ACHN (cell line): ENCODE data around the gene LGALS3.

Experiments used
- DNase-seq: peaks from one replicate; pipeline ENCODE4 v3.0.0-alpha.2; 2015
- in situ Hi-C: cut with HindIII; loops from 2 replicates; pipeline ENCODE4 v1.10.0; 2017; ENCODE audit warnings: low sequenced_read_pairs, low pct_ligation_motif_present, low pct_unique_long_range_greater_than_20kb

LGALS3 gene

DNA sequence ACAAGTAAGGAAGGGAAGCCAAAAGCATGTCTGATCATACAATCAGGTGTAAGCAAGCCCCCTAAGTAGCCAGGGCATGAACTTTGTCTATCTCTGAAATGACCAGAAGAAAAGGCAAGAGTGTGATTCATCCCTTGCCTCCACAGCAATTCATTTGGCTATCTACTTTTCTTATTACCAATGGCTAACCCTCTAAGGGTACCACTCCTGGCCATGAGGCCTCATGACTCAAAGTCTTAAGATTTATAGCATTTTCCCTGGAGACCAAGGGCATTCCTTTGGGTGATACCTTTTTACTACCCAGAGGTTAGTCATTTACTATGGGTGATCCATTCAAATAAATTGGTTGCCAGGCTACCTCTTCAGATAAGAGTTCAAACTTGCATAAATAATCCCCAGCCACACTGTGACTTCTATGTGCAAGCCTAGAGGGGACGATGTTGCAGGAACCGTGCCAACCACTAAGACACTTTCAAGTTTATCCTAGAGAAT lies 1.5 kb upstream of the LGALS3 start:
- peak; percentile 88 for DNase-seq
- in situ Hi-C loops, result no loop called here

DNA sequence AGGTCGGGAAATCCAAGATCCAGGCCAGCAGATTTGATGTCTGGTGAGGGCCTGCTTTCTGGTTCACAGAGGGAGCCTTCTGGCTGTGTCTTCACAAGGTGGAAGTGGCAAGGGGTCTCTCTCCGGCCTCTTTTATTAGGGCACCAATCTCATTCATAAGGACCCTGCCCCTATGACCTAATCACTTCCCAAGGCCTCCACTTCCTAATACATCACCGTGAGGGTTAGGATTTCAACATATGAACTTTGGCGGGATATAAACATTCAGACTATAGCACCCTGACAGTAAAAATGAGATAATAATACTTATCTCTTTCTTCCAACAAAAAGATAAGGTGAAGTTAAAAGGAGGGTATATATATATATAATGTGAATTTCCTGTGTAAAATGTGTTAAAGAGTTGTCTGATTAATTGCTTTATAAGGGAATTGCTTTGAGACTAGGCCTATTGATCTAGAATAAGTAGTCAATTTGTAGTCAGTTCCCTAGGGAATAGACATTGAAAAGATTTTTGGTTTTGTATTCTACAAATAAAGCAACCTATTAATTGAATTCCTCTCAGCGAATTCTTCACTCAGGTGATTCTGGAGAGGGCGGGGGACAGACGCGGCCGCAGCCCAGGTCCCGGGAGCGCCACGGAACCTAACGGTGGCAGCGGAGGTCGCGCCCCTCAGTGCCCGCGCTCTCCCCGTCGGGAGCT lies 516 bp upstream of the LGALS3 start:
- no peak for DNase-seq
- in situ Hi-C loops, result no loop called here

DNA sequence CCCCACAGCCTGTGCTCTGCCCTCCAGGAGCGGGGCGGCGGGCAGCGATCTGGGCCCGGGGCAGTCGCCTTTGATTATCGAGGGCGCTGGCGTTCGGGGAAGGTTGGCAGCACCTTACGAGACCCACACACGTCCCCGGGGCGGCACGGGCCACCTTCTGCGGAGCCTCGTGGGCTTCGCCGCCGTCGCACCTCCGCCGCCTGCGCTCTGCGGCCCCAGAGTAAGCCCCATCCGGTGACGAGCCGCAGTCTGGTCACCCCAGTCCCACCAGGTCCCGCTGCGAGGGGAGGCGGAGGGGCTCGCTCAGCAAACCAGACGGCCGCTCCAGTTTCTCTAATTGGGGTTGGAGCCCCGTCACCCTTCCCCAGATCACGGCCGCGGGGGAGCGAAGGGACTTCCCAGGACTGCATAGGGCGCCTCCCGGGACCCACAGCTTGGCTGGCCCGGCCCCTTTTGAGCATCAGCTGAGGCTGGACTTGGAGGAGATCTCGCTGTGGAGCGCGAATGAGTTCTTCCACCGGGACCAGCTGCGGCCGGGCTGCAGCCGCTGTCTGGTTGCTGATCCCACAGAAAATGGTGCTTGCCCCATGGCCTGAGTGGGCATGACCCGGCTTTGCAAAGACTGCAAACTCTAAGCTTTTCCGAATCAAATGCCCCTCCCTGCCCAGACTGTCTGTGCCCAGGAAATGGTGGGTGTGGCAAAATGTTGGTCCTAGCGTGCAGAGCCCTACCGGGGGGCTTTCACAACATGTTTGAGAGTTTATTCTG lies 560 bp downstream of the LGALS3 start:
- in situ Hi-C loops, result no loop called here
- peak; percentile 66 for DNase-seq

DNA sequence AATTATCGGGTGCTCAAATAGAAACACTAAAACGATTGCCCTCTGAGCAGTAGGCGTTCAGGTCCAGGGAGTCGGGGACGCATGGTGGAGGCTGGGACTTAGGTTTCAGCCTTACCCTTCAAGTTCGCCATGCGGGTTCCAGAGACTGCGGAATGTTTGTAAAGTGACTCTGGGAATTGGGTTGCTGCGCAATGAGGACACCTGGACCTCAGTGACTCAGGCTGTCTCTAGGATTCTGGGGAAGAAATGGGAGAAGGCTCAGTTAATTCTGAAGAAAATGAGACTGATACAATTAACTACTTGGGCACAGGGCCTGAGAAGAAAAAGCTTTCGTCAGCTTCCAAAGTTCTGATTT lies 1.1 kb downstream of the LGALS3 start:
- peak; percentile 32 for DNase-seq
- in situ Hi-C loops, result no loop called here

DNA sequence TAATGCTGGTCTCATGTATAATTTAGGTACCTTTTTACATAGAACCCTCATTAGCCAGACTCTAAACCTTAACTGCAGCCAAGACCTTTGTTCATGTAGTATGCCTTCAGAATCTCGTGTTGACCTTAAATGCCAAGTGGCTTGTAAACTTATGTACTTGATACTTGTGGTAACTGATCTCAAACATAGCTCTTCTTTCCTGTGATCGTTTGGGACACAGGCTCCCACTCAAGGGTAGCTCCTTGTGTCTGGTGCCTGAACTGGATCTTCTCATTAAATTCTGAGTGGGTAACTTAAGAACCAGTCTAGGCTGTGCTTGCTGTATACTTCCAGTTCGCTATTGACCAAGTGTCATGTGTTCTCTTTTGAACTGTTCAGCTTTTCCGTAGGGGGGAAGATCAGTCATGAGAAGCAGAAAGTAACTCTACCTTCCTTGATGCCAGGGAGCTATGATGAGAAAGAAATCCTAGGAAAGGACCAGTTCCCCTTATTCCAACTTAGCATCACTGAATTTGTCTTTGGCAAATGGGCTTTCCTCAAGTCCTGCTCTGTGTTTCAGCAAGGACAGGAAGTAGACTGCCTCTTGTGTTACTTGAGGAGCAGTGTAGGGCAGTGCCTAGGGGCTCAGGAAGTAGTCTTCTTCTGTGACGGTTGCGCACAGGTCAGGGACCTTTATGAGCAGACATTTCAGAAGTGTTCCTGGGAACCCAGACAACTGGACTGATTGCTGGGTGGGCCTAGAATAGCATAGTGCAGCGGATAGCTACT lies 2.5 kb downstream of the LGALS3 start:
- in situ Hi-C loops, result no loop called here
- no peak for DNase-seq

DNA sequence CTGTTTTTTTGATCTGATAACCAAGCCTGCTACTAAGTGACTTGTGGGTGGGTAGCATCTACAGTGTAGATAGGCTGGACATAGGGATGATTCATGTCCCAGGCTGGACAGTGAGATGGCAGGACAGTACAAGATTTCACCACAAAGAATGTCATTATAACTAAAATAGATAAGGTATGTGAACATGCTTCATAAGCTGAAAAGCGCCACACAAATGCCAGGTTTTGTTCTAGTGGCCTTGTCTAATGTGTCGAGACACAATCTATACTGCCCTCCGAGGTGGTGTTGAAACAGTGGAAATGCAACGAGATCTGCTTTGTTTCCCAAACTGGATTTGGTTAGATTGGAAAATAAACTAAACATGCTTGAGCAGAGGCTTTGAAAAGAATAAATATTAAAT lies 4.4 kb downstream of the LGALS3 start:
- in situ Hi-C loops, result no loop called here
- no peak for DNase-seq

DNA sequence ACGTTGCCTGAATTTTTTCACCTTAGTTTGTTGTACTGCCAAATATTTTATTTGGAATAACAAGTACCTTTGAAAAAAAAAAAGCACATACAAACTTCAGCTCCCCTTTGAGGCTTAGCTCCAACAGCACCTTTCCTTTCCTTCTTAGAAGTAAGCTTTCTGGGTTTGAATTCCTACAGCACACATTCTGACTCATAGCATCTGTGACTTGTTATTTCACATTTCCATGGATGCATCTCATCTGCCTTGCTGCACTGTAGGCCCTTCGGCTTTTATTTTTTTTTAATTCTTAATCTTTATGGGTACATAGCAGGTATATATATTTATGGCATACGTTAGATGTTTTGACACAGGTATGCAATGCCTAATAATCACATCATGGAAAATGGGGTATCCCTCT lies 7.2 kb downstream of the LGALS3 start:
- in situ Hi-C loops, result no loop called here
- no peak for DNase-seq

DNA sequence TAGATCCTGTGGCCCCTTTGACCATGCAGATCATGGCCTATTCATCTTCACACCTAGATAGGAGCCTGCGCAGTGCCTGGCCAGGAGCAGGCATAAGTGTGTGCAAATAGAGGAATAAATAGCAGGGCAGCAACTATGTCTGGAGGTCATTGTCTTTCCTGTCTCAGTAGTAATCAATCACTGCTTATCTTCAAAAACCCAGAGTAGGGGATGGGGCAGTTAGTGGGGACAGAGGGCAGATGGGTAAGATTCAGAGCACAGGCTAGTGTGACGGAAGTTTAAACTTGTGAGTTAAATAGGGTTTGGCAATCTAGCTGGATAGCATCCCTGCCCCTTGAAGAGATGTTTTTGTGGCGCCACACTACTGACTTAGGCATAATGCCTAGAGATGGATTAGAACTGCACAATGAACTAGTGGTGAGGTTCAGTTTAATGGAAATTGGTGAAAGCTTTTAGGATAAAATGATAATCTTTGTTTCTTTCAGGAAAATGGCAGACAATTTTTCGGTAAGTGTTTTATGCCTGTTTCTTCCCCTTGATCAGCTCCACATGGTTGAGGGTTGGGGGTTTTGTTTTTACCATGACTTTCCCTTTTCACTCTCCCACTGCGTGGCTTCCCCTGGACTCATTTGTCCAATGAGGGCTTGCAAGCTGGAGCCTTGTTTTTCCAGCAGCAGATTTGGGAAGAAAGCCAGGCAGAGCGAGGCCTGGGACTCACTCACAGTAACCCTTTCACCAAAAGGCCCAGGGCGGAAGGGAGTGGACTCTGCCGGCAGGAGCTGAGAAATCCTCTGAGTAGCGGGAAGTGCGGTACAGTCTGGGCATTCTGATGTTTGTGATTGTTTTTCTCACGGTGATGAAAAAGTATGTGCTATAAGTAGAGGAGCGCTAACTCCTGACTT lies 8.1 kb downstream of the LGALS3 start:
- DNase-seq, result no peak
- in situ Hi-C loops, result no loop called here

DNA sequence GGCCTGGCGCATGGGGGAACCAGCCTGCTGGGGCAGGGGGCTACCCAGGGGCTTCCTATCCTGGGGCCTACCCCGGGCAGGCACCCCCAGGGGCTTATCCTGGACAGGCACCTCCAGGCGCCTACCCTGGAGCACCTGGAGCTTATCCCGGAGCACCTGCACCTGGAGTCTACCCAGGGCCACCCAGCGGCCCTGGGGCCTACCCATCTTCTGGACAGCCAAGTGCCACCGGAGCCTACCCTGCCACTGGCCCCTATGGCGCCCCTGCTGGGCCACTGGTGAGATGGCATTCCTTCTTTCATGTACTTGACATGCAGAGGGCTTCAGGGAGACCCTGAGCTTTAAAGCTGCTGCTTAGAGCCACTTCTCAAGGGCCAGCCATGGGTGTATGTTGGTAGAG lies 9.0 kb downstream of the LGALS3 start:
- no peak for DNase-seq
- in situ Hi-C loops, result no loop called here

DNA sequence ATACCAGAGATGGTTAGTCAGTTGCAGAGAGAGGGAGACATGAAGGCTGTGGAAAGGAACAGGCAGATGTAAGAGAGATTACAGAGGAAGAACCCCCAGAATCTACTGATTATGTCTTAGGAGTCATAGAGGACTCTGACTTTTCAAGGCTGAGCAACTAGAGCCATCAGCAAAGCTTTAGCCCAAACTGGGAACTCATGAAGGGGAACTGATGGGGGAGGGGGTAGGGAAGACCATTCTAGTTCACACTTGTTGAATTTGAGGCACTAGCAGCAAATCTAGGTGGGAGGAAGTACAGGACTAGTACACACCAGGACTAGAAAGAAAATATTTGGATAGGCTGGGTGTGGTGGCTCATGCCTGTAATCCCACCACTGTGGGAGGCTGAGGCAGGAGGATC lies 10.1 kb downstream of the LGALS3 start:
- in situ Hi-C loops, result no loop called here
- DNase-seq, result no peak

DNA sequence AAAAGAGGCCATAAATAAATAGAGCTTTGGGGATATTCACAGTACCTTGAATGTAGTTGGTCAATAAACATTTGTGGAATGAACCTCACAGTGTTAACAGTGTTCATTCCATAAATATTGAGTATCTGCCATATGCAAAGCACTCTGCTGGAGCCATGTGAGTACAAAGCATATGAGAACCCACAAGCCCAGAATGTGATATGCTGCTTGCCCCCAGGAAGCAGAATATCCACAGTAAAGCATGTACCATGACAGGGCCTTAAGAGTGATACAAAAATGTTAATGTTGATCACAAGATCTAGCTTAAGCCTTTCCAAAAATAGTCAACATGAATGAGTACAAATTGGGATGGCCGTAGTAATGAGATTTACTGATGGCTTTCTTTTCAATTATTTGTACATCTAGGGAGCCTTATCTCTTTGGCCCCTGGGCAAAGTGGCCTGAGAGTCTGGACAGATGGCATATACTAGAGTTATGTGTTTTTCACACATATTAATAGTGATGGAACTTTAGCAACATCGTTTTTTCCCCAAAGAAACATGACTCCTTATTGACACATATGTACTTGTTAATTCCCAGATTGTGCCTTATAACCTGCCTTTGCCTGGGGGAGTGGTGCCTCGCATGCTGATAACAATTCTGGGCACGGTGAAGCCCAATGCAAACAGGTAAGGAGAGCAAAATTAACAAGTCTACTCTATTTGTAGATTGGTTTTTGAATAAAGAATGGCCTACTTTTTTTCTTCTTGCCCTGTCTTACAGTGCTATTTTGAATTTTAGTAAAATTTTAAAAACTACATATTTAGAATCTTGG lies 10.9 kb downstream of the LGALS3 start:
- in situ Hi-C loops, result no loop called here
- DNase-seq, result no peak

DNA sequence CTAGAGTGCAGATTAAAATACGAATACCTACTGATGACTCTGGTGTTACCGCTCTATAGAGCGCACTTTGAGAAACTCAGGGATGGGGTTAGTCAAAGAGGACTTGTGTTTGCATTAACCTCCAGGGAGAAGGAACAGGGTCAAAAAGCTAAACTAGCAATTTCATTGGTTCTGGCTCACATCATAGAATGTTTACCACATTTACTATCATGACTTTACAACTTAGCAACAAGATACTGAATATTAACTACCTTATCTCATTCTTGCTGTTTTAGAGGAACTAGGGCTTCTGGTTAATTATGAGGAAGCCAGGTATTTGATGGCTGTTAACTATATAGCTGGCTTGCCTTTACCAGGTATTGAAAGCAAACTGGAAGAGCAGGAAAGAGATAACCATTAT lies 12.8 kb downstream of the LGALS3 start:
- in situ Hi-C loops, result no loop called here

DNA sequence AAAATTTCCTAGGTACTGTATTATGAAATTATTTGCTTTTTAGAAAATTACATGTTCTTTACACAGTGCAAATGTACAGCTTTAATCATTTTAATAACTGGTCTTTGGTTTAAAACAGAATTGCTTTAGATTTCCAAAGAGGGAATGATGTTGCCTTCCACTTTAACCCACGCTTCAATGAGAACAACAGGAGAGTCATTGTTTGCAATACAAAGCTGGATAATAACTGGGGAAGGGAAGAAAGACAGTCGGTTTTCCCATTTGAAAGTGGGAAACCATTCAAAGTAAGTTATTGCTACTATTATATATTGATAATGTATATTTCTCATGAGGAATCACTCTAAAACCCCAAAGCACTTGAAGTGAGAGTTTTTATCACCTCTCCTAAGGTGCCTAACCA lies 13.4 kb downstream of the LGALS3 start:
- in situ Hi-C loops, result no loop called here
- no peak for DNase-seq

More for the DNA sequence above, 12.8 kb downstream of the LGALS3 start:
- no peak for DNase-seq

DNA sequence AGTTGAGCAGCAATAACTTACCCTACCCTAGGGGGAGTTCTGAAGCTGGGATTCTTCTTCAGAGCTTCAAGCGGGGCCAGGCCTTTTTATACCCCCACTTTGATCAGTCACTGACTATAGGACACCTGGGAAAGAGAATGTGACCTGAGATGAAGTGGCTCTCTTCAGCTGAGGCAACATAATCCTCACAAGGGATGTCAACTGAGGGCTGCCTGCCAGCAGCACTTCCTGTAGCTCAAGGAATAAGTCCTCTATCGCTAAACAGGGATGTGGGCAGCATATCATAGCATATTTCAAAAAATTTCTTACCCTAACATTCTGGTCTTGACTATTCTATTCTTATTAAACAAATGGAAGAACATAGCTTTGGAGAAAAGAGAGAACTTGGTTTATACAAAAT lies 17.4 kb downstream of the LGALS3 start:
- in situ Hi-C loops, result no loop called here
- DNase-seq, result no peak

DNA sequence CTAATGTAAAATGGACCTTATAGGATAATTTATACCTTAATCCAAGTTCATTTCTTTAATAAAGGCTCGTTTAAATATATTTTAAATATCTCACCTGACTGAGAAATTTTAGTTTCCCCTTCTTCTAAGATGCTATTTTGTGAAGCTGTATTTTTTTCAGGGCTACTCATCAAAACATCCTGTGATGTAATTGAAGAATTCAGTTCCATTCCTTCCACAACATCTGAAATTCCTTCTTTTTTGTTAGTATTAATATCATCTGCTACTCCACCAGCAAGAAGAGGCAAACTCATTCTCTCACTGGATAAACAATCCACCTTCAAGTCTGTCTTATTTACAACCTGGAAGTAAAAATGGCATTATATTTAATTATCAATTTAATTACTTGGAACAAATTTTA lies 22.5 kb downstream of the LGALS3 start:
- in situ Hi-C loops, result no loop called here

DNA sequence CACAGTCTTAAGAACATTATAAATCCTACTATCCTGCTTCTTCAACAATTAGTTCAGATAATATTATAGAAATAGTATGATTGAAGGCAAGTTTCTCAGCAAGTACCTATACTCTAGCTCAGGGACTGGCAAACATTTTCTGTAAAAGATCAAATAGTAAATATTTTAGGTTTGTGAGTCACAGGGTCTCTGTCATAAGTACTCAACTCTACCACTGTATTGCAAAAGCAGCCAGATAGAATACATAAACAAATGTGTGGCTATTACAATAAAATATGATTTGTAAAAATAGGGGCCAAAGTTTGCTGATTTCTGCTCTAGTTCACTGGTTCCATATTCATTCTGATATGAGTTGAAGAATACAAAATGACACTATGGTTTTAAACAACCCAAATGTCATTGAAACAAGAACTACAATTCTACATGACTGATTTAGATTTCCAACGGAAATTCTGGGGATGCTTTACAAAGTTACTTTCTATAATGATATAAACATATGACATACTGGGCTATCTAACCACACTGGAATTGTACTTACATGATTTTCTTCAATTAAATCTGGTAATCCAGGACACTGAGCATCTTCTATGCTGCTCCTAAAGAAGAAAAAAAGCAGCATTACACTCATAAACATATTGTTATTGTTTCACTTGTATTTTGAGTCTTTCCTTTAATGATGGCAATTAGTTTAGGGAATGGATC lies 23.2 kb downstream of the LGALS3 start:
- in situ Hi-C loops, result no loop called here
- DNase-seq, result no peak

More for the DNA sequence above, 22.5 kb downstream of the LGALS3 start:
- DNase-seq, result no peak

DNA sequence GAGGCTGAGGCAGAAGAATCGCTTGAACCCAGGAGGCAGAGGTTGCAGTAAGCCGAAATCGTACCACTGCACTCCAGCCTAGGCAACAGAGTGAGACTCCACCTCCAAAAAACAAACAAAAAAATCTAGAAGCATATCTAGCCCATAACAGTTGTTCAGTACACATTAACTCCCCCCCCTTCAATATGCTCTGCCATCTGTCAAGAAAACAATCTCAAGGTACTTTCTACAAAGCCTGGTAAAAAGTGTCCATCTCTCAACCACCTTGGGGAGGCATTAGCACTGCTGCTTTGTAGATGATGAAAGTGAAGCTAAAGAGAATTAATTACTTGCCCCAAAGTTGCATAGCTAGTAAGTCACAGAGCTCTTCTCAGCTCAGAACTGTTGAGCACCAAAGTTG lies 24.9 kb downstream of the LGALS3 start:
- DNase-seq, result no peak
- in situ Hi-C loops, result no loop called here
